Stimulated activated CD8-positive, alpha-beta memory T cell treated with anti-CD3 and anti-CD28 coated beads, Interleukin-7, amount 100 ng/mL, for 4 hours (primary cell): ENCODE measurements around the gene PXDN.

Experiments used
- DNase-seq, 2 donors: peaks; one replicate each; pipeline ENCODE4 v3.0.0-alpha.2; 2020; ENCODE audit warnings: low read depth in 2 of 2

Gene PXDN

DNA sequence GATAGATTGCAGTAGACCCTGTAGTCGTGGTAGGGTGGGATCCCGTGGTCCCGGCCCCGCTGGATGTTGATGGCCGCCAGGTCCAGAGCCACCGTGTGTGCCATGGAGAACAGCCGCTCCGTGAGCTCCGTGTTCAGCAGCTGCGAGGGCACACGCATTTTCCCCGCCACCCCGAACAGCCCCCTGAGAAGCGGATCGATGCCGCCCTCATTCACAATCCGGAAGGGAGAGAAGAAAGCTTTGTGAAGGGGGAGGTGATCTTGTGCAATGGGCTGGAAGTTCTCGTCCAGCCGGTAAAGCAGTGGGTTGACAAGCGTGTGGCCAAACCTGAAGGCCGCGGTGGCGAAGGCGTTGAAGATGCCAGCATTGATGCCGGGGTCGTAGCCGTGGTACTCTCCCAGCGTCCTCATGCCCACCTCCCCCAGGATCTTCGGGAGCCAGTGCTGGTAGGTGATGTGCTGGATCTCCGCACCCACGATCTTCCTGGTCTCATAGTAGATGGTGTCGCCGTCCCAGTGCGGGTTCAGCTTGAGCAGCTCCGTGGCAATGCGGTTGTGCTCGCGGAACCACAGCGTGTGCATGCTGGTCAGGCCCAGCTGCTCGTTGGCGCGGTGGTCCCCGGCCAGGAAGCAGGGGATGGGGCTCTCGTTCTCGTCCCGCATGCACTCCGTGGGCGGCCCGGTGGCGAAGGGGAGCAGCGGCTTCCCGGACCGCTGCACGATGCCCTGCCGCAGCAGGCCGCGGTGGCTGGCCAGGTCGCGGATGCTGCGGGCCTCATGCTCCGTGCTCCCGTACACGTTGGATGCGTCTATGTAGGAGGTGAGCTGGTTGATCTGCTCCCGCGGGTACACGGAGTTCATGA lies 95.8 kb downstream of the PXDN start:
- DNase-seq, result no peak

DNA sequence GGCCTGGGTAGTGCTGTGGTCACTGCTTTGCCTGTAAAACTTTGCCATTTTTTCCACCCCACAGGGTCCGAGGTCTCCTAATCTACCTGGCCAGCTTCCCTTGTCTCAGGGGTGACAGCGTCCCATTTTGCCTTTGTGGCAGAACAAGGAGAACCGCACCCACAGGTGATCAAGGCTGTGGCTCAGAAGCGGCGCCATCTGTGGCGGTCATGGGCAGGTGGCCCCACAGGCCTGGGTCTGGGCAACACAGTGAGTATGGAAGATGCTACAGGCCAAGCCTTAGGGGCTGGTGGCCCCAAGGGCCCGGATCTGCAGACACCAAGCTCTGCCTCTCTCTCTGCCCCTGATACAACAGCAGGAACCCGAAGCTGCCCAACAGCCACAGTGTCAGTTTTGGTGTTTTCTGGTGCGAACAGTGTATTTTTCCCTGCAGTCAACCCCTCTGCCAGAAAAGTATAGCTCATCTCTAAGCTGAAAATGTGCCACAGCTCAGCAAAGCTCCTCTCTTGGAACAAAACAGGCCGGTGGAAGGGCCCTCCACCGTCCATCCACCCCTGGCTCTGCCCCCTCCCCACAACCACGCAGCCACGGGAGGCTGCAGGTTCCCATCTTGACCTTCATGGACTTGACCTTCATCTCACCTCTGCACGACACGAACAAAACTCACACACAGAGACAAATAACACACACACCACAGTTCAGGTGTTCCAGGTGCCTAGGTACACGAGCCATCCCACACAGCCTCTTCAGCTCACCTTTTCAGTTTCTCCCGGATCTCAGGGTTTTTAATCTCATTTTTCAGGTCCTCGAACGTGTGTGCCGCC lies 96.7 kb downstream of the PXDN start:
- DNase-seq, result no peak

DNA sequence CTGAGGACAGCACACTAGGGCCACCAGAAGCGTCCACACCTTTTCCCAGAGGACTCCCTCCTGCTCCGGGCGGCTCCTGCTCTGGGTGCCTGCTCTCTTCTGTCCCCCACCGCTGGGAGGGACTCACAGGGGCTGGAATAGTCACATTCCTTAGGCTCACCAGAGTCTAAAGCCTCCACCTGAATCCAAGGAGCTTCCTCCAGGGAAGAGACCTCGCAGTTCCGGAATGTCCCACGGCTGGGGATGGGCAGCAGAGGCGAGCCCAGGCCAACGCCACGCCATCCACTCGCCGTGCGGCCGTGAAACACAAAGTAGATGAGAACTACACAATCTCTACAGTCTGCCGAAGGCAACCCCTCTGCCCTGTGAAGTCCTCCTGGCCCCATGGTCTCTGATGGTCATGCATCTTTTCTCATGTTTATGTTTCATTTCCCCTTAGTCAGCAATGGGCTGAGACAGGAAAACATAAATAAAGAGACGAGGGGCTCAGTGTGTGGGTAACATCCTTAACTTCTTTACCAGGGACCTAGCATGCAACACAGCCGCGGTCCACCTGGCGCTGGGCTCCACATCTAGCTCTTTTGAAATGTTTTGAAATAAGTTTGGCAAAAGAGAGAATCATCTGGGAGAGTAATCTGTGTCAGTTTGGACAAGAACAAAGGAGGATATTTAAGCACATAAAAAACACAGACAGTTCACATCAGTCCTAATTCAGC lies 98.4 kb downstream of the PXDN start:
- no peak for DNase-seq

DNA sequence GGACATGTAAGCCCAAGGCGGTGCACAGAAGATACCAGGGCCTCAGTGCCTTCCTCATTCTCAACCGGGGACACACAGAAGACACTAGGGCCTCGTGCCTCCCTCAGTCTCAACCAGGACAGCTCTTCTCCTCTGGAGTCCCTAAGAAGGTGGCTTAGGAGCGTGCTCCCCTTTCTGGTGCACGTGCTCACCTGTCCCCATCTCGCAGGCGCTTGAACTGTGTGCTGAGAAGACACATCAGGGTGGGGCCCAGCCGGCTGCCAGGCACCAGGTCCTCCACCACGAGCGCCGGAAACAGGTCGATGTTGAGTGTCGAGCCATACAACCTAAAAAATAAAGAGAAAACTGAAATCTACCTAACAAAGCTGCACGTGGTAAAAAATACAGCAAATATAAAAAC lies 99.9 kb downstream of the PXDN start:
- DNase-seq, result no peak

DNA sequence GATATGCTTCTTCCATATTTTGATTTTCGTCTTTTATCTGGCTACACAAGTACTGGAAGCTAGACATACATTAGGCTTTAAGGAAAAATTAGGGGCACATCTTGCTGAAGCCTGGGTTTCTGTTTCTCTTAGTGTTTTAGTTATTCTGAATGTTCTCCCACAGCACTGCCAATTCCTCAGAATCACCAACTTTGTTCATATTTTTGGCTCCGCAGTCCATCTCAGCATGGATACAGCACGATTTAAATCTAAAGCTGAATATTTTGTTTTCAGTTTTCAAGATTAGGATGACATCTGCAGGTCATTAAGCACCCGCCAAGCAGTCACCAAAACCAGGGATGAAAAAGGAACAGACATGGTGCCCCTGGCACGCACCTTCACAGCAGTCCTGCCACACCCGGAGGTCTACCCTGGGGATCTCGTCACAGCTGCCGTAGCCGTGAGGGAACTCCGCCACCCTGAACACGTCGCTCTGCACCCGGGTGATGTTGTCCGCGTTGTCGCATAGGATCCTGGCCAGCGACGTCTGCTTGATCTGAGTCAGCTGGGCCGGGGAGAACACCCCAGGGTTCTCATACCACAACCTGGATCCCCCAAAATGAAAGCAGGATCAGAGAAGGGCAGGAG lies 101.2 kb downstream of the PXDN start:
- DNase-seq, result no peak

DNA sequence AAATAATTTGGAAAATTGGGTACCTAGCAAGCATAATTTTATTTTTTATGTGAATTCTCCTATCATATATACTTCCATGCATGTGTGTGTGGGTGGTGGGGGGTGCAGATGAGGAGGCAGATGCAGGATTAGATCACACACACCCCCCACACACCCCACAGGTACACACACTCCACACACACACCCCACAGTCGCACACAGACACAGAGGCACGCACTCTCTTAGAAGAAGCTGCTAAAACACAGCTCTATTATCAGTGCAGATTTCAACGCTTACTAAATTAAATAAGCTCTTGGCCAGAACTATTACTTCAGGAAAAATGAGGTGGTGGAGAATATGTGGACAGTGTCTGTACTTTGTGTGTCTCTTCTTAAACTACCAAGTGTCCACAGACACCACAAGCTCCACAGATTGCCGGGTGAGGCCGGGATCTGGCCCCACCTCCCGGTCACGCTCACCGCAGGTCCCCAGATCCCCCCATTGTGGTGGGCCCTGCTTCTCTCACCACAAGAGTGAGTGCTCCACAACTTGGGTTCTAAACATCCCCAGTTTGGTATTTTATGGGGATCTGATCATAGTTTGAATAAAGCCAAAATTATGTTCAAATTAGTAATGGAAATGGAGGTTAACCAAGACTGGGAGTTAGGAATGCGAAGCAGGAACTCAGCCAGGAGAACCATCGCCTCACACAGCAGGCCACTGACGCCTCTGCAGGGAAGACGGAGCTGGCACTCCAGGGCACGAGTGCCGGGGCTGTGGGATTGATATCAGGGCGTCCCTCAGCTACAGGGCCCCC lies 102.1 kb downstream of the PXDN start:
- no peak for DNase-seq

DNA sequence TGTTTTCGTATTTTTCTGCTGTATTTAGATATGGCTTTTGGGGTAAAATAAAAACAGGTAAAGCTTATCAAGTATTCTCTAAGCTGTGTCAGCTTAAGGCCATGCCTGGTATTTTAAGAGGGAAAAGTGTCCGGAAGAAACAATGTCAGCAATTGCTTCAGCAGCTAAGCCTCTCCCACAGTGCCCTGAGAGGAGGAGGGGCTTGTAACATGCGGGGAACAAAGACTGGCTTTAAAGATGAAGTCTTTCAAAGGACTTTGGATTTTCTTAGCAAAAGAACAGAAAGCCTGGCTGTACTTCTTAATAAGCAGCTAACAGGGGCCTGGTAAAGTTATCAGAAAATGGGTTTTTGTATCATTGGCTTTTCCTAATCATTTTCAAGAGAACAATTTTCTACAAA lies 102.8 kb downstream of the PXDN start:
- DNase-seq, result no peak

DNA sequence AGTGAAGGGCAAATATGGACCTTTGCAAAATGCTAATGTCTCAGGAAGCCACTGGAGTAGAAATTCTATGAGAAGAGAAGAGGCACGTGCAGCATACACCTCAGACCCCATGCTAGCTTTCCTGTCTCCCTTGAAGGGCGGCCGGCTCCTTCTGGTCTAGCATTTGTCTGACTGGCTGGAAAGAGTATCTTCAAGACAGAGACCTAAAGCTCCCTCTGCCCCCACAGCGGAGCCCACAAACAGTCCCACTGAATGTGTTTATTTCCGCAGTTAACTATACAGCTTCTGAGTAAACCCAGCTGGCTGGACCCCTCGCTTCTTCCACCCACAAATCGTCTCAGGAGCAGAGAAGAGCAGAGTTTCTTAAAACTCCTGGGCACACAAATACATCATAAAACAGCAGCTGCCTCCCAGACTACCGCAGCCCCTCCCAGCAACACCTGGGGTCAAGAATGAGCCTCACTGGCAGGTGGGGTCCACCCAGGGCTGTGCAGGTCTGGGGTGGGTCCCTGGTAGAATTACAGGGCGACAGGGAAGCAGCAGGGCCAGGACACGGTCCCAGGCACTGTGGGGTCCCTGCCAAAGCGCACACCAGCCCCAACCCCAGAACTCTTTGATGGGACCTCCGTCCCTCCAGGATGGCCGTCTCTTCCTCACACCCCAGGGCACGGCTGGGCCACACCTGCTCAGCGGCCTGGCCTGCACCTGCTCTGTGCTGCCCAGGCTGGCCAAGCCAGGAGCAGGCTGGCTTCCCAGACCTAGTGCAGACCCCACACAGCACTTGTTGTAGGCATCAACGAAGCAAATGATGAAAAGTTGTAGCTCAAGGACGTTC lies 103.8 kb downstream of the PXDN start:
- DNase-seq, result no peak

DNA sequence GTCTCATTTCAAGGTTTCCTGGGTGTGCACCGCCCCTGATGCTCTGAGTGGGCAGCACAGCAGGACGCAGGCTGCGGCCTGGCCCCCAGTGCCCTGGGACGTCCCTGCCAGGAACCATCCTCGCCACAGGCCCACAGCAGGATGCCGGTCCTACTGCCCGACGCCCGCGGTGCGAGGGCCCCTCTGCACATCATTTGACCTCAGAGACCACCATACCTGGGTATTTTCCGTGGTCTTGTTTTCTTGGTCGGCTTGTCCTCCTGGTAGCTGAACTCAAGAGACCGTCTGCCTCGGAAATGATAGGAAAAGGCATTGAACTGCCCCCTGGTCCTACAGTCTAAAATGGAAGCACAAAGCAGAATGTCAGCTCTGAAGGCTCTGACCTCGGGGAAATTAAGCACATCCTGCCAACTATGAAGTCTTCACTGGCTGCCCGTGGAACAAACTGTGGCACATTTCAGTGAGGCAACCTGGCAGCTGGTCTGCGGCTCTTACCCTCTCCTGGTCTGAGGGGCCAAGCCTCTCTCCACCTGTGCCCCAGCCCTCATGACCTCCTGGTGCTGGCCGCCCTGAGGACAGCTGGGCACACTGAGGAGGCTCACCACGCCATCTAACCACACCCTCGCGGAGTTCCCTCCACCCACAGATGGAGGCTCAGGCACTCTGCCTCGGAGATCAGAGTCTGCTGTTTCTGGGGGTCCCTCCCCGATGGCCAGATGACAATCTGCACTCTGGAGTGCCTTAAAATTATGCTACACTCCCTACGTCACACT lies 105.0 kb downstream of the PXDN start:
- no peak for DNase-seq

DNA sequence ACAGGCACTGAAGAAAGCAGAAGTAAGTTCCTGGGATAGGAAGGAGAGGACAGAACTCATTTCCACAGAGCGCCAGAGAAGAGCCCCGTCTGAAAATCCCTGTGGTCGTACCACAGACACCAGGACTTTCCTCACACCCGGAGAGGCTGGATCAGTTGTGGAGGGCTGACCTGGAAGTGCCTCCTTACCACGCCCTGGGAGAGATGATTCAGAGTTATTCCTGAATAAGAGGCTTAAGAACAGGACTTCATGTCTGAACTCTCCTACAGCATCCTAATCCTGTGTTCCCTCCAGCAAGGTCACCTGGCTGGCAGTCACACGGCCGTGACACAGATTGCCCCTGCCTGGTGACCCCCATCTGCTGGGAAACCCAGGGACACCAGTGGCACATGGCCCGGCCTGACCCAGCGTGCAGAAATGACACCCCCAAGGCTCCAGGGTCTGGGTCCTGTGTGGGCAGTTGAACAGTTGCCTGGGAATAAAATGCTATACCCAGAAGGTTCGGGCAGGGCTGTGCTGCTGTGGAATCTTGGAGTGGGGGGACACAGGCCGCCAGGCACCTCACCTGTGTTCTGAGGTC lies 105.9 kb downstream of the PXDN start:
- no peak for DNase-seq

DNA sequence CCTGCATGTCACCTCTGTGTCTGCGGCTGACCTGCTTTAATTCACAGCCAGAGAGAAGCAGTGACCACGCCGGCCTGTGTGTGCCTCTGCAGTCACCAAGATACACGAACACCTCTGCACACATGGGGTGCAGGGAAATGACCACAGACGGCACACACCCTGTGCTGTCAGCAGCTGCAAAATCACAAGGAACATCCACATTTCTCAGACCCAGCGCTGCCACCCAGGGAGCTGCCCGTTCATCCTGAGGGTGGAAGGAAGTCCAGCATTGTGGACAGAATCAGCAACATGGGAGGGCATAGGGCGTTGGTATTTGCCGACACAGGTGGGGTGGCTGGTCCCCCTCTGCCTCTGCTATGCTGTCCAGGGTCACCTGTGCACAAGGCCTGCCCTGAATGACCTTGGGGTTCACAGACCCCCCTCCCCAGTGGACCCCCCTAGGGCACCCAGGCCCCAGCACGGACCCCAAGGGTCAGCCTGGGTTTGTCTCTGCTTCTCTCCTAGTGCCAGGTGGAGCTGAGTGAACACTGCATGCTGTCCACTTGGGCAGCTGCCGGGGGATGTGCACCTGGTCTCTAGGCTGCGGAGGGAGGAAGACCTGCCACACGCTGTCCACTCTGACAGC lies 107.4 kb downstream of the PXDN start:
- DNase-seq, result no peak

DNA sequence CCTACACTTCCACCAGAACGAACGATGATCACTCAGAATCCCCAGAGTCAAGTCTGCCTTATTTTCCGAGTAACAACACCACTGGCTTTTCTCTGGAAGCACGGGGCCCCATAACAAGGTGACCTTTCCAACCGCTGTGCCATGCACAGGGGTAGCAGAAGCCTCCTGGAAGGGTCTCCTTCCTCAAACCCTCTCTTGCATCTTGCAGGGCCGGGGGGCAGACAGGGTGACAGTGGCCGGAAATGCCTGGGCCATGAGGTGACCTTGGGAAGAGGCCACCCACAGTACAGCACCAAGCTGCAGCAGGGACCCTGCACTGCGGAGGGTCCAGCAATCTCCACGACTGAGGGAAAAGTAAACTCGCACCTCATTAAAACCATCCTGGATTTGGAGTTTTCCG lies 108.5 kb downstream of the PXDN start:
- no peak for DNase-seq

DNA sequence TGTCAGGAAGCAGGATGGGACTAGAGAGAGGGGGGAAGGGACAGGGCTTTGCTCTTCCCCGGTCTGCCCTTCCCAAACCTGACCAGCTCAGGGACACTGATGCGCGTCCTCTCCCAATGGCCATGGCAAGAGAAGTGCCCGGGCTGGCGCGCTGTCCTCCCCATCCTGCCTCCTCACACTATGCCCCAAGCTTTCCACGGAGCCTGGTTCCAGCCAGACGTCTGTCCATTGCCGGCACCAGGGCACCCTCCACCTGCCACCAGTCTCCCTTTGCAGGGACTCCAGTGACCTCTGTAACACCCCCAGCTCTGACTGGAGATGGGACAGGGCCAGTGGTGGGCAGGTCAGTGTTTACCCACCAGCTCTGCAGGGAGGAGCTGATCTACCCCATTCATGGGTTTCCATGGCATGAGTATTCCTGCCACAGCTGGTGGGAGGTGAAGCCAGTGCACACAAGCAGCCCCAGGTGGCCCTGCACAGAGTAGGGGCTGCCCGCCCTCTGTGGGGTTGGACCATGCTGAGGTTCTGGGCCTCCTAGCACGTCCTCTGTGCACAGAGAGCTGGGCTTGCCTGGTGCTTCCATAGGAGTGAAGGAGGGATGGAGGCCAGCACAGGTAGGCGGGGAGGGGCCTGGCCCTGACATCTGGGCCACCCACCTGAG lies 109.5 kb downstream of the PXDN start:
- no peak for DNase-seq

DNA sequence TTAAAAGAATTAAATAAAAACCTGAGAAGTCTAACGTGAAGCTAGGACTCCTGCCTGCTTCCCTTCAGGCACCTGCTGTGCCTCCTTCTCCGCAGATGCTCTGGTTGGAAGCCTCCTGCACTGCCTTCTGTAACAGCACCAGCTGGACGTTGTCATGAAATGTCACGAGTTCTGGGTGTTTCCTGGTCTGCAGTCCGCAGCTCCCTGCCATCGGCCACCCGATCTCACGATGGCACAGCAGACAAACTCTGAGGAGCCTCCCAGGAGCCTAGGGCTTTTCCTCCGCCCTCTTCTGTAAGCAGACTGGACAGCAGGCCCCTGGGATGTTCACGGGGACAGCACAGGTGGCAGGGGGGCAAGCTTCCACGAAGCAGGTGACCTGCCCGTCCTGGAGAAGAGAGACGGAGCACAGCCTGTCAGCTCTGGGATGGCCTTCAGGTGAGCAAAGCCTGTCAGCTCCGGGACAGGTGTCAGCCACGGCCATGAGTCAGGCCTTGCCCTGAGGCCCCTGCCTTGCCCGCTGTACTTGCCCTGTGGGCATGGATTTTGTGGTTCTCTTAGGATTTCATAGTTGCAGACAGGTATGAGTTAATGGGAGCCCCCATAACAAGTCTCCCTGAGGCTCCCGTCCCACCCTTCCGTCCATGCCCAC lies 110.3 kb downstream of the PXDN start:
- DNase-seq, result no peak

DNA sequence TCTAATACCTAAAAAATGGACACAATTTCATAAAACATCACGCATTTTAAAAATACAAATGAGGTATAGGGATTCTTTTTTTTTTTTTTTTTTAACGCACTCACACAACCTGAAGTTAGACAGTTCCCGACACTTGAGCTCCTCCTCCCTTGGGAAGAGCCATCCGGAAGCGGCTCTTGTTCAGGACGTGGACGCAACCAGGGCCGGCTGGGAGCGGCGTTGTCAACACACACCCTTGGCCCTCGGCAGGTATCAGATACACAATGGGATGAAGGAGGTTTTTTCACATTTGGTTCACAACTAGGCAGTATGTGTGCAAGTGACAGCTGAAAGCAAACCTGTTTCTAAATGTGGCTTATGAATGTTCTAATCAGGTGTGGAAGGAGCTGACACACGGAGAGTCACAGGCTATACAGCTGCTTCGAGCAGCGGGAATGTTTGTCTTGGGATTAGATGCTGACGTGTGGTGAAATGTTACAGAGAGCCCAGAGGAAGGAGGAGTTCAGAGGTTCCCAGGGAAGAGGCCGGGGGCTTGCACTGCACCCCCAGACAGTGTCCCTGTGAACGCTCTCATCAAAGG lies 111.1 kb downstream of the PXDN start:
- DNase-seq, result no peak

DNA sequence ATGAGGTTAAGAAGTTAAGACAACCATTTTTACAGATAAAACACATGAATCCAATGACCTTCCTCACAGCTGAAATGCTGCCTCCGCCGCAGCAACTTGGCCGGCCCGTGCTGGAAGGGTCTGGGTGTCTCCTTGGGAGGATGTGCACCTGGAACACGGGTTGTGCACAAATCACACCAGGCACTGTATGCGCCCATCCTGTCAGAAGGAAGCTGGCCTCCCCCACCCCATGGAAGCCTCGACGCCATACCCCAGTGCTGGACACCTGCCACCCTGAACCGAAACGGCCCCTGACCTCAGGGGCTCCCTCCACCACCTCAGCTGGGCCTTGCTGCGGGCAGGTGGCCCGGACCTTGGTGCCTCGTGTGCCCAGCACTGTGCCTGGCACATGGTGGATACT lies 111.8 kb downstream of the PXDN start:
- DNase-seq, result no peak

DNA sequence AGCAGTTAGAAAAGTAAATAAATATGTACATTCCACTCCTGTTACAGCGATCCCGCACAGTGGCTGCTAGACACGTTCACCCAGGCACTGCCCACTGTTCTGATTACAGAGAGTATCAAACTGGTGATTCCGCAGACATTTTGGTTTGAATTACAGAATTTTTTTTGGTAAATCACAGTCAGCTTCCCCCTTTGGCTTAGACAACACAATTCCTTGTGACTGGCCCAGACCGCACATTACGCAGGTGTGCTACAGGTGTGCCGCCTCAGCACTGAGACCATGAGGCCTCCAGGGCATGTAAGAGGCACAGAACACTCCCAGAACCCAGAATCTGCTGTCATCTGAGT lies 112.3 kb downstream of the PXDN start:
- no peak for DNase-seq
